Panc1 (cell line): ENCODE measurements around the gene YWHAQ. TPM values are rescaled to one million over a fixed set of nuclear protein-coding genes. Genes with fewer than 3 reads are reported as not detected.
A peak's percentile ranks its signal among the peaks of the same experiment; 100 is the strongest.

Source experiments
- ATAC-seq: fragments of 200-7000 bp; cut with Tn5 transposase; 2 replicates; pipeline ENCODE4 v1.9.1; 2020; ENCODE audit warnings: mild to moderate bottlenecking, moderate library complexity
- BruUV-seq: library from RNA; stranded (reverse); fragments of 400-500 nt; replicated peaks from 2 replicates; lab custom pipeline; 2021; lab: Mats Ljungman, UMichigan
- CTCF ChIA-PET: fragments of 300-600 bp; sonication (Branson Sonifier 250); formaldehyde crosslinking; loops from one replicate; lab custom pipeline; 2022; ENCODE audit warnings: antibody characterized with exemption; lab: Charles Lee
- POLR2A ChIA-PET: fragments of 300-600 bp; sonication (Branson Sonifier 250); formaldehyde crosslinking; loops from one replicate; lab custom pipeline; 2022; ENCODE audit warnings: antibody characterized with exemption; lab: Charles Lee
- DNase-seq: peaks from one replicate; pipeline ENCODE4 v3.0.0-alpha.2; 2010; ENCODE audit warnings: low read depth, low spot score
- H3K27ac ChIP-seq: 2 replicates; pipeline ENCODE4 v1.5.1; 2011; ENCODE audit warnings: mild to moderate bottlenecking, low read length, inconsistent platforms
- H3K27me3 ChIP-seq: fragments of 200-500 bp; sonication (Bioruptor generic); 2 replicates; pipeline ENCODE4 v1.6.0; 2014; ENCODE audit warnings: low read length, inconsistent platforms; ENCODE audit not compliant: control insufficient read depth, insufficient read depth
- H3K36me3 ChIP-seq: fragments of 200-500 bp; sonication (Bioruptor generic); 2 replicates; pipeline ENCODE4 v1.5.1; 2014; ENCODE audit warnings: inconsistent platforms, mild to moderate bottlenecking, low read length, moderate library complexity; ENCODE audit not compliant: control insufficient read depth, insufficient read depth
- H3K4me1 ChIP-seq: 2 replicates; pipeline ENCODE4 v1.5.1; 2011; ENCODE audit warnings: inconsistent platforms, mild to moderate bottlenecking, low read length, moderate library complexity; ENCODE audit not compliant: control insufficient read depth, insufficient read depth
- H3K4me3 ChIP-seq, 2 experiments: 2 replicates each; pipeline ENCODE4 v1.5.1; 2011 to 2012; ENCODE audit warnings: low read depth in 2 of 2, low read length in 2 of 2, mild to moderate bottlenecking in 2 of 2, inconsistent platforms in 1 of 2, moderate library complexity in 1 of 2
- H3K9me3 ChIP-seq: fragments of 200-500 bp; sonication (Bioruptor generic); 2 replicates; pipeline ENCODE4 v1.5.1; 2014; ENCODE audit warnings: low read depth, mild to moderate bottlenecking, inconsistent platforms, low read length, moderate library complexity; ENCODE audit not compliant: control insufficient read depth, insufficient read depth
- CTCF ChIP-seq: fragments of 450-650 bp; IDR thresholded peaks from 2 replicates; pipeline ENCODE4 v1.5.1; 2017; ENCODE audit warnings: mild to moderate bottlenecking
- POLR2AphosphoS5 ChIP-seq: IDR thresholded peaks from 2 replicates; pipeline ENCODE4 v1.6.1; 2012; ENCODE audit warnings: mild to moderate bottlenecking, low read depth, low read length, moderate library complexity
- REST ChIP-seq, 2 experiments: IDR thresholded peaks; 2 replicates each; pipeline ENCODE4 v1.6.1; 2011 to 2012; ENCODE audit warnings: low read depth in 2 of 2, control low read depth in 1 of 2, low read length in 1 of 2, mild to moderate bottlenecking in 1 of 2, moderate library complexity in 1 of 2; ENCODE audit not compliant: insufficient read depth in 1 of 2
- SIN3A ChIP-seq: IDR thresholded peaks from 2 replicates; pipeline ENCODE4 v1.6.1; 2012; ENCODE audit warnings: low read depth, mild to moderate bottlenecking, low read length, moderate library complexity, borderline replicate concordance; ENCODE audit not compliant: insufficient read depth
- TCF7L2 ChIP-seq: IDR thresholded peaks from 2 replicates; pipeline ENCODE4 v1.6.1; 2011; ENCODE audit warnings: mild to moderate bottlenecking, low read depth, low read length, inconsistent platforms
- in situ Hi-C: cut with HindIII; loops from 2 replicates; pipeline ENCODE4 v1.10.0; 2016; ENCODE audit warnings: low sequenced_read_pairs, low pct_unique_long_range_greater_than_20kb
- intact Hi-C: fragments of 100-400 bp; cut with micrococcal nuclease; formaldehyde crosslinking; loops from one replicate; pipeline ENCODE4 v1.10.0; 2022; ENCODE audit not compliant: unreplicated experiment
- total RNA-seq: library from RNA; stranded (reverse); gene quantifications from one replicate; pipeline ENCODE4 v1.2.1, GENCODE V29; 2021; ENCODE audit not compliant: unreplicated experiment

Gene YWHAQ
- total RNA-seq, 1 experiment from 2014 or later = 683 TPM

GRCh38 chr2:9639740-9640343 is 9.0 kb upstream of the YWHAQ start:
- POLR2A ChIA-PET = interaction anchor here (0.6 kb wide), 1 partner anchor 42 kb away, joined by 5 read pairs; no protein-coding TSS in a partner anchor
- H3K9me3 ChIP-seq = no peaks in the 10 kb centered on the region
- H3K27ac ChIP-seq = peak overlapping the region; percentile 86
- H3K4me1 ChIP-seq = peaks cover 65% of the 10 kb centered on the region
- no peaks in the 10 kb centered on the region for H3K36me3 ChIP-seq
- no peak overlapping the region for H3K4me3 ChIP-seq
- in situ Hi-C loops (no loop called here), intact Hi-C loops (loop anchor here (10.0 kb wide), 1 partner anchor 155 kb away; no protein-coding TSS in a partner anchor)
- H3K27me3 ChIP-seq = no peaks in the 10 kb centered on the region
- no TSS peak for BruUV-seq
- TF ChIP-seq TCF7L2 (no peak), REST (IDR thresholded peaks at IDR 0.05; ENCODE audit: insufficient read depth in 1 of 2, low read depth in 2 of 2, low read length in 1 of 2) (no peak), POLR2AphosphoS5 (no peak), CTCF (no peak), SIN3A (no peak)
- ATAC-seq (no peak), DNase-seq (no peak)
- CTCF ChIA-PET = no interaction called here

- Histone ChIP-seq H3K27ac (peak overlapping the region; percentile 86), H3K36me3 (no peaks in the 10 kb centered on the region), H3K9me3 (no peaks in the 10 kb centered on the region), H3K4me3 (peak overlapping the region in 1 of 2 experiments; percentile 21; a peak in 1 of 4 replicates), H3K4me1 (peaks cover 70% of the 10 kb centered on the region), H3K27me3 (no peaks in the 10 kb centered on the region)
- in situ Hi-C loops (no loop called here), intact Hi-C loops (loop anchor here (10.0 kb wide), 1 partner anchor 156 kb away; no protein-coding TSS in a partner anchor)
- ATAC-seq = 0 out of 2 replicates have a peak, but pooled peaks have one; percentile 3
- CTCF ChIA-PET = interaction anchor here (0.6 kb wide), 1 partner anchor 16 kb away, joined by 4 read pairs; no protein-coding TSS in a partner anchor
- POLR2A ChIA-PET = interaction anchor here (0.6 to 1.5 kb wide), 6 partner anchors 17 to 163 kb away, joined by 3 to 7 read pairs (median 4); no protein-coding TSS in a partner anchor
- TF ChIP-seq POLR2AphosphoS5 (no peak), SIN3A (no peak), TCF7L2 (no peak)
- BruUV-seq = no TSS peak
- DNase-seq = no peak
These were observed 8.3 kb upstream of the YWHAQ start for GRCh38 chr2:9639000-9639602.
